Sigmoid colon (tissue), 7 donors: ENCODE measurements around the gene OR5A2. TPM values are rescaled to one million over a fixed set of nuclear protein-coding genes. Genes with fewer than 3 reads are reported as not detected.

Experiments
- DNase-seq: peaks from one replicate; pipeline ENCODE4 v3.0.0-alpha.2; 2019
- H3K27ac ChIP-seq, 4 donors: fragments of 200-600 bp; sonication (generic); one replicate each; pipeline ENCODE4 v1.5.1; 2016 to 2019; ENCODE audit warnings: mild to moderate bottlenecking in 1 of 4
- H3K27me3 ChIP-seq, 3 donors: fragments of 200-600 bp; sonication (generic); one replicate each; pipeline ENCODE4 v1.5.1; 2019; ENCODE audit warnings: mild to moderate bottlenecking in 1 of 3
- H3K36me3 ChIP-seq, 4 donors: fragments of 200-600 bp; sonication (generic); one replicate each; pipeline ENCODE4 v1.5.1; 2016 to 2019
- H3K4me1 ChIP-seq, 4 donors: fragments of 200-600 bp; sonication (generic); one replicate each; pipeline ENCODE4 v1.5.1; 2017 to 2019
- H3K4me3 ChIP-seq, 4 donors: fragments of 200-600 bp; sonication (generic); one replicate each; pipeline ENCODE4 v1.5.1; 2017 to 2019; ENCODE audit warnings: mild to moderate bottlenecking in 2 of 4, moderate library complexity in 1 of 4
- H3K9me3 ChIP-seq, 4 donors: fragments of 200-600 bp in 3 of 4; sonication (generic) in 3 of 4; one replicate each; pipeline versions ENCODE4 v1.5.1 to v1.6.1; 2013 to 2019
- CTCF ChIP-seq, 4 experiments: fragments of 450-650 bp in 3 of 4; fragments of 200-600 bp in 1 of 4; IDR thresholded peaks; one replicate each; pipeline ENCODE4 v1.5.1; 2016 to 2019; ENCODE audit warnings: antibody characterized with exemption in 4 of 4, mild to moderate bottlenecking in 3 of 4, moderate library complexity in 2 of 4
- EP300 ChIP-seq, 4 donors: sonication (generic); formaldehyde crosslinking; IDR thresholded peaks; one replicate each; pipeline ENCODE4 v1.6.1; 2017; ENCODE audit warnings: antibody characterized with exemption in 4 of 4
- POLR2A ChIP-seq, 2 donors: fragments of 450-650 bp; IDR thresholded peaks; one replicate each; pipeline ENCODE4 v1.6.1; 2016; ENCODE audit warnings: antibody characterized with exemption in 2 of 2, mild to moderate bottlenecking in 2 of 2, moderate library complexity in 2 of 2
- POLR2AphosphoS5 ChIP-seq, 4 donors: sonication (generic); formaldehyde crosslinking; IDR thresholded peaks; one replicate each; pipeline ENCODE4 v1.6.1; 2017; ENCODE audit warnings: antibody characterized with exemption in 4 of 4
- WGBS, 2 donors: extraction: QIAGEN DNeasy Blood & Tissue Kit; methylation state at CpG; one replicate each; pipeline ENCODE4 v1.1.7; 2013; 5-methylcytosine and 5-hydroxymethylcytosine counted together
- intact Hi-C: fragments of 100-400 bp; cut with DNase I; formaldehyde crosslinking; loops from one replicate; pipeline ENCODE4 v1.15.1; 2023
- polyA plus RNA-seq, 3 donors: library from polyadenylated mRNA; stranded (reverse); fragments of 200-250 nt; gene quantifications; one replicate each; pipeline ENCODE4 v1.2.3, GENCODE V29; 2013
- total RNA-seq, 4 donors: library from RNA; depleted of rRNA; stranded (reverse); fragments of >200 nt; gene quantifications; one replicate each; pipeline ENCODE4 v1.1.0, GENCODE V29; 2016
- donor health status: healthy with polysubstance abuse.
- donor health status: Bipolar disorder and iron deficiency.
- donor health status: healthy.

OR5A2 gene
- total and polyA plus RNA-seq, 7 donors = not detected

DNA sequence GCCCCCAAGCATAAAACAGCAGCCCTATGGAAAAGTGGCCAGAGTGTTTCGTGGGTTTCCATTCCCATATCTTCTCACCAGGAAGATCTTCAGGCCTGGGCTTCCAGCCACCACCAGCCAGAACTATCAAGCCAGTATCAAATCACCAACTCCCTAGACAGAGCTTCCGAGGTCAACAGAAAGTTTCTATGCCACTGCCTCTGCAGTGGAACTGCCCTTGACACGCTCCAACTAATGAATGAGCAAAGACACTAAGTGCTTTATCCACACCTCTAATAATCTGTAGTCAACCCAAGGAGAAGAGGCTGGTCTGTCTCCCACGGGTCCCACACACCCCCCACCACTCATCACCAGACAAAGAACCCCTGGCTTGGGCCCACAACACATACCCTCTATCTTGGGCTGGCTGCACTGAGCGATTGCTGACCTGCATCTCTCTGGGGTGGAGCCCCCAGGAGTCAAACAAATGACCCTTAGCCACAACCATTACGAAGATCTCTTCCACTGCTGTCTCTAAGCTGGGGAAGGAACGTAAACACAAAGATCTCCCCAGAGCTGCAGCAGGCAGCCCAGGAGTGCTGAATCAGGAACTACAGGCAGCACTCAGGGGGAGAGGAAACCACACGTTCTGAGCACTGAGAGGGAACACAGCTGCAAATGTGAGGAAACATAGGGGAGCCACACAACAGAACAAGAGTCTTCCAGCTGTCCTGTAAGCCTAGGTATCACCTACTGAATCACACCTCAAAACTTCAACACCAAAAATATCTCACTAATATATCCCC is 57.8 kb downstream of the OR5A2 start:
- WGBS, 2 donors = 53 to 60% methylated on average over 8 of the region's 8 CpGs
- H3K4me3 ChIP-seq = no peak overlapping the region
- TF ChIP-seq EP300 (IDR thresholded peaks at IDR 0.05) (no peak), POLR2A (IDR thresholded peaks at IDR 0.05) (no peak), POLR2AphosphoS5 (IDR thresholded peaks at IDR 0.05) (no peak), CTCF (IDR thresholded peaks at IDR 0.05) (no peak)
- H3K36me3 ChIP-seq = no peaks in the 10 kb centered on the region
- H3K27me3 ChIP-seq = no peaks in the 10 kb centered on the region
- H3K9me3 ChIP-seq = peaks cover 0 to 3% (median 0%) of the 10 kb centered on the region in 4 donors
- H3K4me1 ChIP-seq = no peaks in the 10 kb centered on the region
- DNase-seq = no peak
- intact Hi-C loops = no loop called here
- no peak overlapping the region for H3K27ac ChIP-seq

Other genes starting within 250 kb of the OR5A2 start
- 10 to 100 TPM in 3 of 4 donors, 1 to 10 TPM in 1; 8.0 to 23.5 (median 13.6) TPM for gene MPEG1, start 213.5 kb downstream of the OR5A2 start, total RNA-seq
- 10 to 100 TPM in 2 of 3 donors, 1 to 10 TPM in 1; 9.6 to 63.8 (median 32.4) TPM for gene MPEG1, start 213.5 kb downstream of the OR5A2 start, polyA plus RNA-seq
- not detected for gene OR5AN1, start 67.5 kb downstream of the OR5A2 start, total RNA-seq
- not detected for gene OR5AN1, start 67.5 kb downstream of the OR5A2 start, polyA plus RNA-seq
- gene OR5A1, start 10.1 kb upstream of the OR5A2 start, total RNA-seq = not detected
- not detected for gene OR5A1, start 10.1 kb upstream of the OR5A2 start, polyA plus RNA-seq
- not detected for gene OR4D6, start 30.5 kb upstream of the OR5A2 start, total RNA-seq
- not detected for gene OR4D6, start 30.5 kb upstream of the OR5A2 start, polyA plus RNA-seq
- gene OR4D10, start 46.9 kb upstream of the OR5A2 start, total RNA-seq = not detected
- not detected for gene OR4D10, start 46.9 kb upstream of the OR5A2 start, polyA plus RNA-seq
- gene OR4D11, start 77.2 kb upstream of the OR5A2 start, total RNA-seq = not detected
- not detected for gene OR4D11, start 77.2 kb upstream of the OR5A2 start, polyA plus RNA-seq
- not detected for gene OR4D9, start 85.1 kb upstream of the OR5A2 start, total RNA-seq
- not detected for gene OR4D9, start 85.1 kb upstream of the OR5A2 start, polyA plus RNA-seq
- 10 to 100 TPM; 27.5 to 41.5 (median 30.0) TPM for gene OSBP, start 189.4 kb upstream of the OR5A2 start, total RNA-seq
- 10 to 100 TPM; 16.2 to 24.7 (median 17.1) TPM for gene OSBP, start 189.4 kb upstream of the OR5A2 start, polyA plus RNA-seq
- gene PATL1, start 242.6 kb upstream of the OR5A2 start, total RNA-seq = 10 to 100 TPM; 11.0 to 16.9 (median 12.3) TPM
- gene PATL1, start 242.6 kb upstream of the OR5A2 start, polyA plus RNA-seq = 10 to 100 TPM; 17.4 to 21.2 (median 17.8) TPM